K562 (cell line): Measurements from ENCODE around the gene NUB1. TPM values are rescaled to one million over a fixed set of nuclear protein-coding genes. Genes with fewer than 3 reads are reported as not detected.
A peak's percentile ranks its signal among the peaks of the same experiment; 100 is the strongest.

Experiments used
- CBX3 ChIP-seq, 2 experiments: IDR thresholded peaks; 1 replicate in 1 of 2; 2 replicates in 1 of 2; pipeline ENCODE4 v1.6.1; 2012; ENCODE audit warnings: inconsistent platforms in 2 of 2, low read length in 2 of 2, borderline replicate concordance in 1 of 2, control low read depth in 1 of 2
- CBX8 ChIP-seq: fragments of 200-600 bp; sonication (generic); IDR thresholded peaks from 2 replicates; pipeline ENCODE4 v1.6.1; 2012; ENCODE audit warnings: borderline replicate concordance, mixed run types, low read depth, mild to moderate bottlenecking, moderate library complexity, mixed read lengths, low read length, control low read depth, inconsistent platforms; ENCODE audit not compliant: poor library complexity, severe bottlenecking; ENCODE audit errors: extremely low read depth
- DMBX1 ChIP-seq: fragments of 250-450 bp; sonication (Bioruptor Pico); IDR thresholded peaks from 2 replicates; pipeline ENCODE4 v1.8.0; 2022; ENCODE audit warnings: inconsistent platforms, mild to moderate bottlenecking, moderate library complexity, borderline replicate concordance
- GABPB2 ChIP-seq: fragments of 250-450 bp; sonication (Bioruptor Pico); conservative IDR thresholded peaks from 2 replicates; pipeline ENCODE4 v1.5.1; 2021; ENCODE audit warnings: mild to moderate bottlenecking
- RBM25 ChIP-seq: fragments of 200-400 bp; formaldehyde crosslinking; IDR thresholded peaks from 2 replicates; pipeline ENCODE4 v1.6.1; 2018; ENCODE audit warnings: low read length, low read depth, moderate library complexity; ENCODE audit not compliant: severe bottlenecking
- polyA plus RNA-seq, 8 experiments: library from polyadenylated mRNA; depleted of rRNA in 4 of 8; stranded (reverse) in 5 of 8; unstranded in 3 of 8; fragments of >200 nt; fragmentation: Nextera tagmentation in 2 of 8; fragmentation: Illumina TruSeq in 1 of 8; extraction: Ambion mirVana in 2 of 8; extraction: Trizol in 1 of 8; gene quantifications; 2 replicates each; pipeline versions ENCODE4 v1.2.1 to v1.2.3, GENCODE V29; 2011 to 2014; ENCODE audit warnings: inconsistent platforms in 1 of 8, missing spikeins in 1 of 8
- total RNA-seq, 7 experiments: library from RNA; depleted of rRNA in 6 of 7; stranded (reverse); fragments of >200 nt in 6 of 7; fragmentation: Illumina TruSeq in 2 of 7; extraction: Trizol in 2 of 7; gene quantifications; 2 replicates each; pipeline versions ENCODE4 v1.2.1 to v1.2.3, GENCODE V29; 2011 to 2021; ENCODE audit warnings: low replicate concordance in 1 of 7
- TF ChIP-seq, protein P1 (sequence below), 2 experiments: fragments of 450-650 bp; IDR thresholded peaks; 2 replicates each; pipeline ENCODE4 v1.6.1; 2016; ENCODE audit warnings: mild to moderate bottlenecking in 2 of 2, borderline replicate concordance in 1 of 2, low read depth in 1 of 2, moderate library complexity in 1 of 2
- TF ChIP-seq, protein P2 (sequence below): fragments of 250-450 bp; sonication (Bioruptor Pico); IDR thresholded peaks from 2 replicates; pipeline ENCODE4 v1.5.0; 2022; ENCODE audit warnings: mild to moderate bottlenecking
- TF ChIP-seq, protein P3 (sequence below), 2 experiments: IDR thresholded peaks; 2 replicates each; pipeline ENCODE4 v1.6.1; 2012; ENCODE audit warnings: improper control_type of control experiment in 2 of 2, low read depth in 2 of 2, low read length in 2 of 2, borderline replicate concordance in 1 of 2
- TF ChIP-seq, protein P4 (sequence below): fragments of 150-350 bp; IDR thresholded peaks from 2 replicates; pipeline ENCODE4 v1.6.1; 2014; ENCODE audit warnings: low read depth, mild to moderate bottlenecking, low read length, borderline replicate concordance

The NUB1 gene
- total and polyA plus RNA-seq, 9 of the 15 experiments (the other 6 are each of a cell fraction or from before 2014, with no cell fraction given), result 43.2 to 159 (median 85.2) TPM

DNA sequence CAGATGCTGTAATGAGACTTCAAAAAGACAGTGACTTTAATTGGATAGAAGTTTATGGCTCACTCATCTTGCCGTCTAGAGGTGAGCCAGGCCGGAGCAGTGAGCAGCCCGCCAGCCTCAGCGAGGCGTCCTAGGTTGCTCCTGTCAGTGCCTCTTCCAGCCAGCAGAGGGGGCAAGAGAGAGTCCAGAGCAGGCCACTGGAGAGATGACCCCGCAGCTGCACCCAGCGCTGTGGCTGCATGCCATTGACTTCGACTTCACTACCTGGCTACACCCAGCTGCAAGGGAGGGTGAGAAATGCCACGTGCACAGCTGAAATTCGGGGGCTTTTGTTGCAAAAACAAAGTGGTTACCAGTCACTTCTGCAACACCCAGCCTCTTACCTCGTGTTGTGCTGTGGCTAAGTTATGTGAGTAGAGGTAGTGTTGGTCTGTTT, 26.5 kb downstream of the NUB1 start (continued):
- TF ChIP-seq, protein P1, sequence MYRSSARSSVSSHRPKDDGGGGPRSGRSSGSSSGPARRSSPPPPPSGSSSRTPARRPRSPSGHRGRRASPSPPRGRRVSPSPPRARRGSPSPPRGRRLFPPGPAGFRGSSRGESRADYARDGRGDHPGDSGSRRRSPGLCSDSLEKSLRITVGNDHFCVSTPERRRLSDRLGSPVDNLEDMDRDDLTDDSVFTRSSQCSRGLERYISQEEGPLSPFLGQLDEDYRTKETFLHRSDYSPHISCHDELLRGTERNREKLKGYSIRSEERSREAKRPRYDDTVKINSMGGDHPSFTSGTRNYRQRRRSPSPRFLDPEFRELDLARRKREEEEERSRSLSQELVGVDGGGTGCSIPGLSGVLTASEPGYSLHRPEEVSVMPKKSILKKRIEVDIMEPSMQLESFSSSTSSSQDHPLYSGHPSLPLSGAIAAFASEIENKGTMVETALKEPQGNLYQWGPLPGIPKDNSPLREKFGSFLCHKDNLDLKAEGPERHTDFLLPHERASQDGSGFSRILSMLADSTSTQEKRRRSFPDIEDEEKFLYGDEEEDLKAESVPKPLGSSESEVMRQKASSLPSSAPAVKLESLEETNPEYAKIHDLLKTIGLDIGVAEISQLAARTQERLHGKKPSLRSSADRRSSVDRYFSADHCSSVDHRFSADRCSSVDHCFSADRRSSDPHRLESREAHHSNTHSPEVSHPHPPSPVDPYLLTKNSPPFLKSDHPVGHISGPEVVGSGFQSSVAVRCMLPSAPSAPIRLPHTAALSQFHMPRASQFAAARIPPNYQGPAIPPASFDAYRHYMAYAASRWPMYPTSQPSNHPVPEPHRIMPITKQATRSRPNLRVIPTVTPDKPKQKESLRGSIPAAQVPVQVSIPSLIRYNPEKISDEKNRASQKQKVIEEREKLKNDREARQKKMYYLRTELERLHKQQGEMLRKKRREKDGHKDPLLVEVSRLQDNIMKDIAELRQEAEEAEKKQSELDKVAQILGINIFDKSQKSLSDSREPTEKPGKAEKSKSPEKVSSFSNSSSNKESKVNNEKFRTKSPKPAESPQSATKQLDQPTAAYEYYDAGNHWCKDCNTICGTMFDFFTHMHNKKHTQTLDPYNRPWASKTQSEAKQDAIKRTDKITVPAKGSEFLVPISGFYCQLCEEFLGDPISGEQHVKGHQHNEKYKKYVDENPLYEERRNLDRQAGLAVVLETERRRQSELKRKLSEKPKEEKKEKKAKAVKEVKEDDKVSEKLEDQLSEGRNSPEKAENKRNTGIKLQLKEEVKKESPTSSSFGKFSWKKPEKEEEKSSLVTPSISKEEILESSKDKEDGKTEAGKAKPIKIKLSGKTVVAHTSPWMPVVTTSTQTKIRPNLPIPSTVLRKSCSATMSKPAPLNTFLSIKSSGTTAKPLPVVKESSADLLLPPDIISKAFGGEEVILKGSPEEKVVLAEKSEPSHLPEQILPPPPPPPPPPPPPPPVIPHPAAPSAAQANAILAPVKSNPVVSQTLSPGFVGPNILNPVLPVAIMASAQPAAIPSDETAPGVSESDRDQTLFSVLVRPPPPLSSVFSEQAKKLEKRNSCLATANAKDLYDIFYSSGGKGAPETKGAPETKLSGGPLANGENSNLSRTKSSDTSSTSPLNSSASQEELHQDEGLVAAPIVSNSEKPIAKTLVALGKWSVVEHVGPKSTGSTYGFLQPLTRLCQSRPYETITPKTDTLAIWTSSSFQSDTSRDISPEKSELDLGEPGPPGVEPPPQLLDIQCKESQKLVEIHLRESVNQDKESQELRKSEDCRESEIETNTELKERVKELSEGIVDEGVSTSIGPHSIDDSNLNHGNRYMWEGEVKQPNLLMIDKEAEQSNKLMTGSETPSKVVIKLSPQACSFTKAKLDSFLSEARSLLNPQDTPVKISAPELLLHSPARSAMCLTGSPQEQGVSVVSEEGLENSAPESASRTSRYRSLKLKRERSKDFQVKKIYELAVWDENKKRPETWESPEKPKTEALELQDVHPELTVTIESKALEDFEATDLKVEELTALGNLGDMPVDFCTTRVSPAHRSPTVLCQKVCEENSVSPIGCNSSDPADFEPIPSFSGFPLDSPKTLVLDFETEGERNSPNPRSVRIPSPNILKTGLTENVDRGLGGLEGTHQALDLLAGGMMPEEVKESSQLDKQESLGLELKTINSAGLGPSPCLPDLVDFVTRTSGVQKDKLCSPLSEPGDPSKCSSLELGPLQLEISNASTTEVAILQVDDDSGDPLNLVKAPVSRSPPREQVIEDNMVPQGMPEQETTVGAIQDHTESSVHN (IDR thresholded peaks at IDR 0.05; ENCODE audit: borderline replicate concordance in 1 of 2, low read depth in 1 of 2), result no peak
- TF ChIP-seq DMBX1 (CRISPR knock-in tag) (no peak), CBX8 (no peak), GABPB2 (CRISPR knock-in tag) (no peak), CBX3 (IDR thresholded peaks at IDR 0.05; ENCODE audit: borderline replicate concordance in 1 of 2, low read length in 2 of 2) (peak in 1 of 2 experiments; percentile 83; a peak in 1 of 3 replicates), RBM25 (no peak)
- TF ChIP-seq, protein P2, sequence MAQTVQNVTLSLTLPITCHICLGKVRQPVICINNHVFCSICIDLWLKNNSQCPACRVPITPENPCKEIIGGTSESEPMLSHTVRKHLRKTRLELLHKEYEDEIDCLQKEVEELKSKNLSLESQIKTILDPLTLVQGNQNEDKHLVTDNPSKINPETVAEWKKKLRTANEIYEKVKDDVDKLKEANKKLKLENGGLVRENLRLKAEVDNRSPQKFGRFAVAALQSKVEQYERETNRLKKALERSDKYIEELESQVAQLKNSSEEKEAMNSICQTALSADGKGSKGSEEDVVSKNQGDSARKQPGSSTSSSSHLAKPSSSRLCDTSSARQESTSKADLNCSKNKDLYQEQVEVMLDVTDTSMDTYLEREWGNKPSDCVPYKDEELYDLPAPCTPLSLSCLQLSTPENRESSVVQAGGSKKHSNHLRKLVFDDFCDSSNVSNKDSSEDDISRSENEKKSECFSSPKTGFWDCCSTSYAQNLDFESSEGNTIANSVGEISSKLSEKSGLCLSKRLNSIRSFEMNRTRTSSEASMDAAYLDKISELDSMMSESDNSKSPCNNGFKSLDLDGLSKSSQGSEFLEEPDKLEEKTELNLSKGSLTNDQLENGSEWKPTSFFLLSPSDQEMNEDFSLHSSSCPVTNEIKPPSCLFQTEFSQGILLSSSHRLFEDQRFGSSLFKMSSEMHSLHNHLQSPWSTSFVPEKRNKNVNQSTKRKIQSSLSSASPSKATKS, result no peak
- TF ChIP-seq, protein P3, sequence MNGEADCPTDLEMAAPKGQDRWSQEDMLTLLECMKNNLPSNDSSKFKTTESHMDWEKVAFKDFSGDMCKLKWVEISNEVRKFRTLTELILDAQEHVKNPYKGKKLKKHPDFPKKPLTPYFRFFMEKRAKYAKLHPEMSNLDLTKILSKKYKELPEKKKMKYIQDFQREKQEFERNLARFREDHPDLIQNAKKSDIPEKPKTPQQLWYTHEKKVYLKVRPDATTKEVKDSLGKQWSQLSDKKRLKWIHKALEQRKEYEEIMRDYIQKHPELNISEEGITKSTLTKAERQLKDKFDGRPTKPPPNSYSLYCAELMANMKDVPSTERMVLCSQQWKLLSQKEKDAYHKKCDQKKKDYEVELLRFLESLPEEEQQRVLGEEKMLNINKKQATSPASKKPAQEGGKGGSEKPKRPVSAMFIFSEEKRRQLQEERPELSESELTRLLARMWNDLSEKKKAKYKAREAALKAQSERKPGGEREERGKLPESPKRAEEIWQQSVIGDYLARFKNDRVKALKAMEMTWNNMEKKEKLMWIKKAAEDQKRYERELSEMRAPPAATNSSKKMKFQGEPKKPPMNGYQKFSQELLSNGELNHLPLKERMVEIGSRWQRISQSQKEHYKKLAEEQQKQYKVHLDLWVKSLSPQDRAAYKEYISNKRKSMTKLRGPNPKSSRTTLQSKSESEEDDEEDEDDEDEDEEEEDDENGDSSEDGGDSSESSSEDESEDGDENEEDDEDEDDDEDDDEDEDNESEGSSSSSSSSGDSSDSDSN (IDR thresholded peaks at IDR 0.05; ENCODE audit: borderline replicate concordance in 1 of 2, low read depth in 2 of 2, low read length in 2 of 2), result no peak
- TF ChIP-seq, protein P4, sequence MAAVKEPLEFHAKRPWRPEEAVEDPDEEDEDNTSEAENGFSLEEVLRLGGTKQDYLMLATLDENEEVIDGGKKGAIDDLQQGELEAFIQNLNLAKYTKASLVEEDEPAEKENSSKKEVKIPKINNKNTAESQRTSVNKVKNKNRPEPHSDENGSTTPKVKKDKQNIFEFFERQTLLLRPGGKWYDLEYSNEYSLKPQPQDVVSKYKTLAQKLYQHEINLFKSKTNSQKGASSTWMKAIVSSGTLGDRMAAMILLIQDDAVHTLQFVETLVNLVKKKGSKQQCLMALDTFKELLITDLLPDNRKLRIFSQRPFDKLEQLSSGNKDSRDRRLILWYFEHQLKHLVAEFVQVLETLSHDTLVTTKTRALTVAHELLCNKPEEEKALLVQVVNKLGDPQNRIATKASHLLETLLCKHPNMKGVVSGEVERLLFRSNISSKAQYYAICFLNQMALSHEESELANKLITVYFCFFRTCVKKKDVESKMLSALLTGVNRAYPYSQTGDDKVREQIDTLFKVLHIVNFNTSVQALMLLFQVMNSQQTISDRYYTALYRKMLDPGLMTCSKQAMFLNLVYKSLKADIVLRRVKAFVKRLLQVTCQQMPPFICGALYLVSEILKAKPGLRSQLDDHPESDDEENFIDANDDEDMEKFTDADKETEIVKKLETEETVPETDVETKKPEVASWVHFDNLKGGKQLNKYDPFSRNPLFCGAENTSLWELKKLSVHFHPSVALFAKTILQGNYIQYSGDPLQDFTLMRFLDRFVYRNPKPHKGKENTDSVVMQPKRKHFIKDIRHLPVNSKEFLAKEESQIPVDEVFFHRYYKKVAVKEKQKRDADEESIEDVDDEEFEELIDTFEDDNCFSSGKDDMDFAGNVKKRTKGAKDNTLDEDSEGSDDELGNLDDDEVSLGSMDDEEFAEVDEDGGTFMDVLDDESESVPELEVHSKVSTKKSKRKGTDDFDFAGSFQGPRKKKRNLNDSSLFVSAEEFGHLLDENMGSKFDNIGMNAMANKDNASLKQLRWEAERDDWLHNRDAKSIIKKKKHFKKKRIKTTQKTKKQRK, result no peak
